GM23338 (cell line): ENCODE results near the gene TMUB2.
A peak's percentile ranks its signal among the peaks of the same experiment; 100 is the strongest.

Experiments used
- CREB1 ChIP-seq: fragments of 250-450 bp; sonication (Bioruptor Pico); IDR thresholded peaks from 2 replicates; pipeline ENCODE4 v1.5.0; 2020; ENCODE audit warnings: low read depth, mild to moderate bottlenecking, moderate library complexity
- CTCF ChIP-seq, 2 experiments: fragments of 200-600 bp in 1 of 2; sonication (generic) in 1 of 2; conservative IDR thresholded peaks; 2 replicates each; pipeline versions ENCODE4 v1.5.1 to v1.6.1; 2016 to 2017; ENCODE audit warnings: antibody characterized with exemption in 2 of 2, low read depth in 2 of 2, mild to moderate bottlenecking in 2 of 2, moderate library complexity in 1 of 2
- EZH2 ChIP-seq: fragments of 200-600 bp; sonication (generic); IDR thresholded peaks from one replicate; pipeline ENCODE4 v1.8.0; 2017; ENCODE audit warnings: antibody characterized with exemption, mild to moderate bottlenecking, low read depth; ENCODE audit not compliant: unreplicated experiment
- EZH2phosphoT487 ChIP-seq: fragments of 200-600 bp; sonication (generic); IDR thresholded peaks from one replicate; pipeline ENCODE4 v1.8.1; 2018; ENCODE audit warnings: antibody characterized with exemption; ENCODE audit not compliant: unreplicated experiment
- JUNB ChIP-seq: IDR thresholded peaks from one replicate; pipeline ENCODE4 v1.6.1; 2016; ENCODE audit warnings: antibody characterized with exemption; ENCODE audit not compliant: unreplicated experiment
- NANOG ChIP-seq: IDR thresholded peaks from 2 replicates; pipeline ENCODE4 v1.6.1; 2016; ENCODE audit warnings: antibody characterized with exemption, borderline replicate concordance
- POLR2AphosphoS5 ChIP-seq: IDR thresholded peaks from 2 replicates; pipeline ENCODE4 v1.6.1; 2016; ENCODE audit warnings: antibody characterized with exemption, low read depth
- REST ChIP-seq: IDR thresholded peaks from one replicate; pipeline ENCODE4 v1.6.1; 2018; ENCODE audit warnings: antibody characterized with exemption; ENCODE audit not compliant: unreplicated experiment
- STAT1 ChIP-seq: IDR thresholded peaks from one replicate; pipeline ENCODE4 v1.6.1; 2016; ENCODE audit warnings: antibody characterized with exemption; ENCODE audit not compliant: unreplicated experiment

- TF ChIP-seq CREB1 (CRISPR knock-in tag) (no peak), CTCF (conservative IDR thresholded peaks at IDR 0.05; ENCODE audit: low read depth in 2 of 2) (peak; percentile 37 to 49), POLR2AphosphoS5 (no peak), EZH2phosphoT487 (no peak), REST (no peak), STAT1 (no peak), EZH2 (no peak), JUNB (no peak), NANOG (no peak)
Measured at GRCh38 chr17:44205962-44206824, 19.4 kb downstream of the TMUB2 start.
